HUES6 (cell line): Measurements from ENCODE around the gene TMEM181.
A peak's percentile ranks its signal among the peaks of the same experiment; 100 is the strongest.

Experiments used
- H3K27ac ChIP-seq: 2 replicates; pipeline ENCODE4 v1.7.0; 2013; ENCODE audit warnings: low read depth, mild to moderate bottlenecking, low read length, inconsistent platforms
- H3K27me3 ChIP-seq: 2 replicates; pipeline ENCODE4 v1.6.1; 2013; ENCODE audit warnings: low read length; ENCODE audit not compliant: control insufficient read depth, insufficient read depth
- H3K36me3 ChIP-seq: 2 replicates; pipeline ENCODE4 v1.6.1; 2013; ENCODE audit warnings: low read length; ENCODE audit not compliant: control insufficient read depth, insufficient read depth
- H3K4me1 ChIP-seq: 2 replicates; pipeline ENCODE4 v1.6.1; 2013; ENCODE audit warnings: low read length; ENCODE audit not compliant: control insufficient read depth, insufficient read depth
- H3K4me3 ChIP-seq: 2 replicates; pipeline ENCODE4 v1.5.1; 2013; ENCODE audit warnings: low read depth, low read length
- H3K9ac ChIP-seq: one replicate; pipeline ENCODE4 v1.6.1; 2013; ENCODE audit warnings: mild to moderate bottlenecking, low read length
- H3K9me3 ChIP-seq: 2 replicates; pipeline ENCODE4 v1.6.1; 2013; ENCODE audit warnings: low read depth, low read length; ENCODE audit not compliant: control insufficient read depth, insufficient read depth

Gene TMEM181

GRCh38 chr6:158633127-158633526 lies 73.2 kb downstream of the TMEM181 start:
- Histone ChIP-seq H3K4me3 (no peak overlapping the region), H3K9me3 (no peaks in the 10 kb centered on the region), H3K27me3 (no peaks in the 10 kb centered on the region), H3K4me1 (peaks cover 9% of the 10 kb centered on the region; the same call in 1 of the 2 replicates), H3K9ac (no peak overlapping the region), H3K36me3 (peaks cover 83% of the 10 kb centered on the region), H3K27ac (no peak overlapping the region)

GRCh38 chr6:158634695-158635426 lies 75.0 kb downstream of the TMEM181 start:
- peaks cover 1% of the 10 kb centered on the region; the same call in 1 of the 2 replicates for H3K4me1 ChIP-seq
- H3K4me3 ChIP-seq = no peak overlapping the region
- H3K27me3 ChIP-seq = no peaks in the 10 kb centered on the region
- H3K36me3 ChIP-seq = peaks cover 76% of the 10 kb centered on the region
- H3K27ac ChIP-seq = no peak overlapping the region
- no peaks in the 10 kb centered on the region for H3K9me3 ChIP-seq
- no peak overlapping the region for H3K9ac ChIP-seq

- Histone ChIP-seq H3K27ac (no peak overlapping the region), H3K9me3 (no peaks in the 10 kb centered on the region), H3K4me1 (peaks cover 3% of the 10 kb centered on the region; the same call in 1 of the 2 replicates), H3K27me3 (no peaks in the 10 kb centered on the region), H3K4me3 (no peak overlapping the region), H3K36me3 (peaks cover 74% of the 10 kb centered on the region), H3K9ac (no peak overlapping the region)
These were observed 75.7 kb downstream of the TMEM181 start for GRCh38 chr6:158635427-158636073.

GRCh38 chr6:158636778-158637177 lies 76.9 kb downstream of the TMEM181 start:
- Histone ChIP-seq H3K9me3 (no peaks in the 10 kb centered on the region), H3K4me1 (peaks cover 3% of the 10 kb centered on the region; the same call in 1 of the 2 replicates), H3K9ac (no peak overlapping the region), H3K4me3 (no peak overlapping the region), H3K36me3 (peaks cover 61% of the 10 kb centered on the region), H3K27me3 (no peaks in the 10 kb centered on the region), H3K27ac (no peak overlapping the region)

GRCh38 chr6:158638324-158638854 lies 78.5 kb downstream of the TMEM181 start:
- Histone ChIP-seq H3K27ac (no peak overlapping the region), H3K27me3 (no peaks in the 10 kb centered on the region), H3K36me3 (peaks cover 47% of the 10 kb centered on the region), H3K4me1 (peaks cover 12% of the 10 kb centered on the region; the same call in 1 of the 2 replicates), H3K4me3 (no peak overlapping the region), H3K9me3 (no peaks in the 10 kb centered on the region), H3K9ac (no peak overlapping the region)

- no peak overlapping the region for H3K4me3 ChIP-seq
- no peaks in the 10 kb centered on the region for H3K27me3 ChIP-seq
- no peak overlapping the region for H3K9ac ChIP-seq
- no peaks in the 10 kb centered on the region for H3K9me3 ChIP-seq
- H3K27ac ChIP-seq = no peak overlapping the region
- H3K4me1 ChIP-seq = peaks cover 12% of the 10 kb centered on the region; the same call in 1 of the 2 replicates
- peaks cover 41% of the 10 kb centered on the region for H3K36me3 ChIP-seq
These were observed 79.2 kb downstream of the TMEM181 start for GRCh38 chr6:158639056-158639455.

- Histone ChIP-seq H3K4me3 (no peak overlapping the region), H3K27me3 (peaks cover 4% of the 10 kb centered on the region), H3K27ac (no peak overlapping the region), H3K36me3 (peaks cover 28% of the 10 kb centered on the region), H3K9me3 (no peaks in the 10 kb centered on the region), H3K9ac (no peak overlapping the region), H3K4me1 (peaks cover 12% of the 10 kb centered on the region; the same call in 1 of the 2 replicates)
These were observed 80.6 kb downstream of the TMEM181 start for GRCh38 chr6:158640519-158640918.

GRCh38 chr6:158642097-158642601 lies 82.3 kb downstream of the TMEM181 start:
- peaks cover 16% of the 10 kb centered on the region for H3K27me3 ChIP-seq
- H3K36me3 ChIP-seq = peaks cover 15% of the 10 kb centered on the region
- no peak overlapping the region for H3K9ac ChIP-seq
- no peak overlapping the region for H3K27ac ChIP-seq
- no peaks in the 10 kb centered on the region for H3K9me3 ChIP-seq
- H3K4me1 ChIP-seq = peaks cover 12% of the 10 kb centered on the region; the same call in 1 of the 2 replicates
- H3K4me3 ChIP-seq = 0 out of 2 replicates have a peak overlapping the region, but pooled peaks have one; percentile 8

GRCh38 chr6:158643836-158644230 lies 83.9 kb downstream of the TMEM181 start:
- H3K27me3 ChIP-seq = peaks cover 18% of the 10 kb centered on the region
- H3K27ac ChIP-seq = peak overlapping the region; percentile 91
- H3K4me3 ChIP-seq = peak overlapping the region; percentile 96
- peak overlapping the region; percentile 98 for H3K9ac ChIP-seq
- peaks cover 12% of the 10 kb centered on the region; the same call in 1 of the 2 replicates for H3K4me1 ChIP-seq
- 0 out of 2 replicates have a peak, but pooled peaks cover 8% of the 10 kb centered on the region for H3K36me3 ChIP-seq
- H3K9me3 ChIP-seq = no peaks in the 10 kb centered on the region

GRCh38 chr6:158644231-158645063 lies 84.6 kb downstream of the TMEM181 start, which contains the start of gene DYNLT1:
DYNLT1 (minus strand) TSS chr6:158644743; CDS start chr6:158644708, 35 bp downstream.
- Histone ChIP-seq H3K36me3 (0 out of 2 replicates have a peak, but pooled peaks cover 4% of the 10 kb centered on the region), H3K9me3 (no peaks in the 10 kb centered on the region), H3K4me1 (peaks cover 12% of the 10 kb centered on the region; the same call in 1 of the 2 replicates), H3K27ac (peak within 1 kb of the TSS; percentile 91), H3K9ac (peak within 1 kb of the TSS; percentile 98), H3K4me3 (peak within 1 kb of the TSS; percentile 96), H3K27me3 (peaks cover 18% of the 10 kb centered on the region)
